Activated CD8-positive, alpha-beta memory T cell treated with anti-CD3 and anti-CD28 coated beads for 4 hours (primary cell): ENCODE results near the gene MRPL43.

ENCODE experiments used
- DNase-seq, 2 donors: peaks; one replicate each; pipeline ENCODE4 v3.0.0-alpha.2; 2020; ENCODE audit warnings: low read depth in 2 of 2

MRPL43 gene

DNA sequence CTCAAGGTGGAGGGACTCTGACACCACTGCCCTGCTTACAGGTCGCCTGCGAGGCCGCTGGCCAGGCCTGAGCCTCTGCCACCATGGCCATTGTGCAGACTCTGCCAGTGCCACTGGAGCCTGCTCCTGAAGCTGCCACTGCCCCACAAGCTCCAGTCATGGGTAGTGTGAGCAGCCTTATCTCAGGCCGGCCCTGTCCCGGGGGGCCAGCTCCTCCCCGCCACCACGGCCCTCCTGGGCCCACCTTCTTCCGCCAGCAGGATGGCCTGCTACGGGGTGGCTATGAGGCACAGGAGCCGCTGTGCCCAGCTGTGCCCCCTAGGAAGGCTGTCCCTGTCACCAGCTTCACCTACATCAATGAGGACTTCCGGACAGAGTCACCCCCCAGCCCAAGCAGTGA, 15.2 kb upstream of the MRPL43 start:
- DNase-seq = no peak

DNA sequence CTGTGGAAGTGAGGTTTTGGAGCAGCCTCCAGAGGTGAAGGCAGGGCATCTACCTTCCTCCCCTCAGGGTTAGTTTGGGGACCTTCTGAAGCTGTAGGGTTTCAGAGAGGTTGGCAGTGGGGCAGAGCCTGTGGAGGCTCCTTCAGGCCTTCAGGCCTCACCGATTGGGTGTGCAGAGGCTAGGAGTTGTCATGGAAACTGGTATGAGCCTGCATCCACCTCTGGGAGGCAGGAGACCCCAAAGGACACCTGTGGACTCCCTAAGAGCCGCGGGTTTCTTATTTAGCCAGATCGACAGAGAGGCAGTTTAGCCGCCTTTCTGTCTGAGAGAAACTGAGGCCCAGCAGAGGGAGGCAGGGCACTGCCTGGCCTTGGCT, 14.3 kb upstream of the MRPL43 start:
- DNase-seq = no peak

GRCh38 chr10:101000915-101001658, 13.8 kb upstream of the MRPL43 start:
- DNase-seq = no peak

DNA sequence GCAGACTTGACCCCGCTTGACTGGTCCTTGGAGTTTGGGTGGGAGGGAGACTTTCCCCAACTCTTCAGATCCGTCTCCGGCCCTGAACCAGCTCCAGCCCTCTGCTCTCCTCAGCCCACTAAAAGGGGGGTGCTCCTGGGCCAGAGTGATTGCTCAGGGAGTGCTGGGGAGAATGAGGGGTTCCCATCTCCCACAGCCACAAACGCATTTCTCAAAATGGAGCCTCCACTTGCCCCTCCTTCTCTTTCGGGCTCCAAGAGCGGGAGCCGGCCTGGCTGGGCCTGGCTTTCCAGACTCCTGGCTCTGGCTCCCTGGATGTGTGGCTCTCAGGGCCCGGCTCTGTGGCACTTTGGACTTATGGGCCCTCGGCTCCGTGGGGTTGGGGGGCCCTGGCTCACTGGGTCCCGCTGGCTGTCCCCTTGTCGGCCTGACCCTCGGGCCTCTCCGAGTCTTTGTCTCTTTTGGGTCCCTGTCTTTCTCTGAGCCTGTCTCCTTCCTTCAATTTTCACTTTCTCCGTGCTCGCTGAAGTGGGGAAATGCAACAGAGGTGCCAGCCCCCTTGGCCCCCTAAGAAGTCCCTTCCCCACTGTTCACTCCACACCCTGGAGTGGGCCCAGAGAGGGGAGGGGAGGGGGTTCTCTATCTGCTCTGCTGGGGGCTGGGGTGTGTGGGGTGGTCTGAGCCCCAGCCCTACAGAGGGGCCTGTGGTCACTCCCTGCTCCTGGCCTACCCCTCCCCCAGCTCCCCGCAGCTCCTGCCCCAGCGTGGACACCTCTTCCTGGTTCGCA, 13.0 kb upstream of the MRPL43 start:
- DNase-seq = no peak

DNA sequence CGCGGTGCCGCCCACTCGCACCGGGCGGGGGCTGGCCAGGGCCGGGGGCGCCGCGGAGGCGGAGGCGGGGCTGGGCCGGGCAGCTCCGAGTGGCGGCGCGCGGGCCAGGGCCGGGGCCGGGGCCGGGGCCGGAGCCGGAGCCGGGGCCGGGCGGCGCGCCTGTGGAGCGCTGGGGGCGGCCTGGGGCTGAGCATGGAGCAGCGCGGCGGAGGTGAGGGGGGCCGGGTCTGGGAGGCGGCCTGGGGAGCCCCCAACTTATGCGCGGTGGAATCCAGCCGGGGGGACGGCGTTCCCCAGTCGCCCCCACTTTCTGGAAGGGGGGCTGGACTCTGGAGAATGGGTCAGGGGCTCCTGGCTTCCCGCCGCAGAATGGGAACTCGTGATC, 12.4 kb upstream of the MRPL43 start, which contains the start of gene LZTS2:
Gene LZTS2 (plus strand): TSS at position 67 of the 385 bp plus-strand sequence. CDS start 2,731 bp downstream, outside the sequence.
- DNase-seq = no peak

DNA sequence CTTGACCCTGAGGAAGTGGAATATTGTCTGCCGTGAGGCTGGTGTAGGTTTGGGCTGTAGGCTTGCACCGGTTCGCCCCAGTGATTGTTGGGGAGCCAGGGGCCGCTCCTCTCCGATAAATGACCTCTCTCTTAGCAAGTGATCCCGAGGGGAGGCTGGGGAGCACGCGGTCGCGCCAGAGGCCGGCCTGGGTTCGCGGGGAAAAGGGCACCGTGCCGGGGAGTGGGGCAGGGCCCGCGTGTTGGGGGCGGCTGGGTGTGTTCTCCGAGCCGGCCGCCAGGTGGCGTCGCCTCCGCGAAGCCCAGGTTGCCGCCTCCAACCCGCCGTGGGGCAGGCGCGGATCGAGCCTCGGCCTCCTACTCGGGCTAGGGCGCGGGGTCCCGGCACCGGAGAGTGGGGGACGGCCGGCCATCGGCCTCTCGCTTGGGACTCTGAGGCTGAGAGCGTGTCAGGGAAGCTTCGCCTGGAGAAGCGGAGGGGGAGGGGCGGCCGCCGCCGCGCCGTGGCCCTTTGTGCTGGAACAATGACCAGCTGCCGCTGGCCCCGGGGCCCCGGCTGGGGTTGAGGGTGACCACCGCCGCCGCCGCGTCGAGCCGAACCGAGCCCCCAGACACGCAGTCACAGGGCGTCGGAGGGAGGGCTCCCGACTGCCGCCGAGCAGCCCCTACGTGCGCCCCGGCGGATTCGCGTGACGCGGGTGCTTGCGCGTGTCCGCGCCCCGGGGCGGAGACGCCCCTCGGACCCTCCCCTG, 11.9 kb upstream of the MRPL43 start:
- peak; percentile 47 to 53 for DNase-seq

GRCh38 chr10:100998183-100998990, 11.1 kb upstream of the MRPL43 start:
- DNase-seq = peak; percentile 13 to 26

- peak; percentile 30 to 46 for DNase-seq
Observed at GRCh38 chr10:100997360-100998182, 10.3 kb upstream of the MRPL43 start.

DNA sequence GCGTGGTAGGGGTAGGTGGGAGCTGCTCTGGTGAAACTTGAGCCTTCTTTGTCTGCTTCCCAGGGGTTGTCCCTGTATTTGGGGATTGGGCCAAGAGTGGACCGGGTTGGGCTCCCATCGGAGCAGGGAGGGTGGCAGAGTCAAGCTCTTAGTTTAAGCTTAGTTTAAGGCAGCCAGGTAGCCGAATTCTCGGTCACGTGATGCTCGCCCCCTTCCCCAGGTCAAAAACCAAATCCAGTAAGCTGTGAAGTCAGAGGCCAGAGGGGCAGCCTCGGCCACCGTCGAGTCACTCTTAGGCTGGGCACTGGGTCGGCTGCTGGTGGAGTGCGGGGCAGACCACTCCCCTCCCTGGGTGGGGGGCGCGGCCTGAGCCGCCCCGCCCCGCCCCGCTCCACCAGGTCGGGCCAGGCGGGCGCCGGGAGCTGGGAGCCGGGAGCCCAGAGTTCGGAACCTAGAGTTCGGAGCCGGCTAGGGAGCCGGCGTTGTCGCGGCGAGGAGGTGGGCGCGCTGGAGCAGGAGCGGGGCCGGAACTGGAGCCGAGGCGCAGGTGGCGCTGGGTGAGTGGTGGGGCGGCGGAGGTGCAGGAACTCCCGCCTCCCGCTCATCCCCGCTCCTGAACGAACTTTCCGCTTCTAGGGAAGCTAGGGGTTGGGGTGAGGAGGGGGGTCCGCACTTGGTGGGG, 9.5 kb upstream of the MRPL43 start:
- no peak for DNase-seq

DNA sequence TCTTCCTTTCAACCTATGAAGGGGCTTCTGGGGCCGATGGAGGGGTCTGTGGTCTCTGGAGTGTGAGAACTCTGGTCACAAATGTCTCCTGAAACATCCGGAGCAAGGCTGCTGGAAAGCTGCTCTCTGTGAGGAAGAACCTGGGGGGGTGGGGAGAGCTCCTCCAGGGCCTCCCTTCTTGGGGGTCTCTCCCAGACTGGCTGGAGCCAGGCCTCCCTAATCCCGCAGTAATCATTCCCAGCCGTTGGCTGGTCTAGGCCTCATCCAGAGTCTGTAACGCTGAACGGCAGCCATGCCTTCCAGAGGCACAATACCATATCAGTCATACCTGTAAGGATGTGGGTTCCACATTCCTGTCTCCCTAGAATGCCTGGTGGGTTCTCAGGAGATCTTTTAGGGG, 7.9 kb upstream of the MRPL43 start:
- DNase-seq = no peak

- DNase-seq = no peak
Observed at GRCh38 chr10:100993986-100994708, 6.8 kb upstream of the MRPL43 start.

- no peak for DNase-seq
Observed at GRCh38 chr10:100989088-100989487, 1.8 kb upstream of the MRPL43 start.

DNA sequence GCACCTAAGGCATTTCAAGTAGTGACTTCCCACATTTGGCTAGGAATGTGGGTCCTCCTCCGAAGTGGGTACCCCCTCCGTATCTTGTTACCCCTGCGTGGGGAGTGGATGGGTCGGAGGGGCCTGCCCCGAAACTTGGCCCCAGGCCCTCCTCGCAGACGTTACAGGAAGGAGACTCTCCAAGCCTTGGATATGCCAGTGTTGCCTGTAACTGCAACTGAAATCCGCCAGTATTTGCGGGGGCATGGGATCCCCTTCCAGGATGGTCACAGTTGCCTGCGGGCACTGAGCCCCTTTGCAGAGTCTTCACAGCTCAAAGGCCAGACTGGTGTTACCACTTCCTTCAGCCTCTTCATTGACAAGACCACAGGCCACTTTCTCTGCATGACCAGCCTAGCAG, 869 bp upstream of the MRPL43 start:
- DNase-seq = no peak

DNA sequence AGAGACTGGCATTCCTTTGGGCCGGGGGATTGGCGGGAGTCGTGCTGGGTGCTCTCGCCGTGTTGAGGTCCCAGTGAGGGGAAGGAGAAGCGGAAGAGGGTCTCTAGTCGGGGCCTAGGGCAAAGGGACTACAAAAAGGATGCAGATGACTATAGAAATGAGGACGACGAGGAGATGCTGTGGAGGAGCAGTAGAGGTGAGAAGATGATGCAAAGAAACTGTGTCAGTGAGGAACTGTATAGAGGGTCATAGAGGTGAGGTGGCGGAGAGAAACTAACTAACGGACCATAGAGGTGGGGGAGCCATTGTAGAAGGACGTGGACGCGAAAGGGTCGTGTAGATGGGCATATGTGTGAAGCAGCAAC, 370 bp upstream of the MRPL43 start:
- no peak for DNase-seq

- DNase-seq = no peak
Observed at GRCh38 chr10:100986623-100986951, 710 bp downstream of the MRPL43 start.

GRCh38 chr10:100985336-100985735, 2.0 kb downstream of the MRPL43 start:
- no peak for DNase-seq

- DNase-seq = no peak
Observed at GRCh38 chr10:100984672-100985177, 2.6 kb downstream of the MRPL43 start.

- DNase-seq = no peak
Observed at GRCh38 chr10:100983868-100984671, 3.2 kb downstream of the MRPL43 start.
